Uterus (tissue), 4 donors: ENCODE data around the gene MCCC2. TPM values are rescaled to one million over a fixed set of nuclear protein-coding genes. Genes with fewer than 3 reads are reported as not detected.
"Not testable (repeated sequence)": the region's sequence is repeated elsewhere in the genome, so short reads cannot be mapped to it uniquely, and the experiment has no call there.

Experiments used
- DNase-seq, 2 donors: peaks; one replicate each; pipeline ENCODE4 v3.0.0-alpha.2; 2019 to 2020
- H3K27ac ChIP-seq, 2 donors: fragments of 200-600 bp; sonication (generic); 1 replicate in 1 of 2; 2 replicates in 1 of 2; pipeline ENCODE4 v1.5.1; 2016 to 2018
- H3K27me3 ChIP-seq, 2 donors: fragments of 200-600 bp; sonication (generic); one replicate each; pipeline ENCODE4 v1.5.1; 2018 to 2019; ENCODE audit warnings: control low read depth in 1 of 2
- H3K36me3 ChIP-seq, 2 donors: fragments of 200-600 bp; sonication (generic); one replicate each; pipeline ENCODE4 v1.5.1; 2019; ENCODE audit warnings: control low read depth in 1 of 2
- H3K4me1 ChIP-seq, 2 donors: fragments of 200-600 bp; sonication (generic); one replicate each; pipeline ENCODE4 v1.5.1; 2018 to 2019; ENCODE audit warnings: control low read depth in 1 of 2
- H3K4me3 ChIP-seq, 2 donors: fragments of 200-600 bp; sonication (generic); 1 replicate in 1 of 2; 2 replicates in 1 of 2; pipeline ENCODE4 v1.5.1; 2018 to 2019; ENCODE audit warnings: mild to moderate bottlenecking in 1 of 2
- H3K9me3 ChIP-seq, 2 donors: fragments of 200-600 bp; sonication (generic); one replicate each; pipeline ENCODE4 v1.5.1; 2019; ENCODE audit warnings: control low read depth in 1 of 2
- CTCF ChIP-seq, 4 experiments: fragments of 200-600 bp in 2 of 4; fragments of 450-650 bp in 2 of 4; sonication (generic) in 2 of 4; IDR thresholded peaks; one replicate each; pipeline ENCODE4 v1.5.1; 2016 to 2019; ENCODE audit warnings: antibody characterized with exemption in 4 of 4, mild to moderate bottlenecking in 2 of 4, moderate library complexity in 1 of 4
- POLR2A ChIP-seq, 2 donors: fragments of 450-650 bp; IDR thresholded peaks; one replicate each; pipeline ENCODE4 v1.6.1; 2016; ENCODE audit warnings: antibody characterized with exemption in 2 of 2, mild to moderate bottlenecking in 1 of 2, moderate library complexity in 1 of 2
- intact Hi-C: fragments of 100-400 bp; cut with DNase I; formaldehyde crosslinking; loops from one replicate; pipeline ENCODE4 v1.15.1; 2023; ENCODE audit warnings: low total_unique reads
- total RNA-seq, 4 donors: library from RNA; depleted of rRNA in 3 of 4; stranded (reverse); fragments of >200 nt in 3 of 4; gene quantifications; one replicate each; pipeline versions ENCODE4 v1.1.0 to v1.2.4, GENCODE V29; 2014 to 2023
- donor health status: DM: yes; HTN: yes; CAD: no.

MCCC2 gene
- total RNA-seq, 4 donors from 2014 or later = 19.4 to 40.6 (median 30.4) TPM

GRCh38 chr5:71663191-71663969, 76.2 kb downstream of the MCCC2 start:
- TF ChIP-seq POLR2A (IDR thresholded peaks at IDR 0.05) (no peak), CTCF (IDR thresholded peaks at IDR 0.05) (no peak)
- H3K4me3 ChIP-seq = no peak overlapping the region
- no peak overlapping the region for H3K27ac ChIP-seq
- DNase-seq = no peak
- no peaks in the 10 kb centered on the region for H3K27me3 ChIP-seq
- no peaks in the 10 kb centered on the region for H3K9me3 ChIP-seq
- no peaks in the 10 kb centered on the region for H3K36me3 ChIP-seq
- intact Hi-C loops = no loop called here
- H3K4me1 ChIP-seq = no peaks in the 10 kb centered on the region

DNA sequence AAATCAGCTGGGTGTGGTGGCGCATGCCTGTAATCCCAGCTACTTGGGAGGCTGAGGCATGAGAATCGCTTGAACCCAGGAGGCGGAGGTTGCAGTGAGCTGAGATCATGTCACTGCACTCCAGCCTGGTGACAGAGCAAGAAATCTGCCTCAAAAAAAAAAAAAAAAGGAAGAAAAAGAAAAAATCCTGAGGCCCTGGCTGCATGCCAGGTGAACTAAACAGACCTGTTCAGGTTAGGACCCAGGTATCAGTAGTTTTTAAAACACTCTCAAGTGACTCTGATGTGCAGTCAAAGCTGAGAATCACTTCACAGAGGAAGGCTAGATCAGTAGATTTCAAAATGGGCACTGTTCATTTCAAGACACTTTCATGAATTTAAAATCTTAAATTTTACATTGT, 77.5 kb downstream of the MCCC2 start:
- DNase-seq, H3K4me3 ChIP-seq, H3K4me1 ChIP-seq, intact Hi-C loops, H3K9me3 ChIP-seq, H3K36me3 ChIP-seq, H3K27me3 ChIP-seq, H3K27ac ChIP-seq: not testable (repeated sequence)

DNA sequence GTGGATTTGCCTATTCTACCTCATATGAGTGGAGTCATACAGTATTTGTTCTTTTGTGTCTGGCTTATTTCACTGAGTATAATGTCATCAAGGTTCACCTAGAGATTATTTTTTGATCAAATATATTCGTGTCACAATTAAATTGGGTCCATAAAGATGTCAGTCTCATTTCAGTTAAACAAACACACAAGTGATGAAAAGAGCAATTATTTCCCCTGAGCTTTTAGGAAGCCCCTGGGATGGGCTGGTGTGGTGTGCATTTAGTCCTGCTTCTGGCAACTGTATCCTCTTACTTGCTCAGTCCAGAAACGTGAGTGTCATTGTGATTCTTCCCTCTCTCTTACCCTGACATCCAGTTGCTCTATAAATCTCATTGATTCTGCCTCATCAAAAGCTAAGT, 79.2 kb downstream of the MCCC2 start:
- no peak for DNase-seq
- no peak overlapping the region for H3K4me3 ChIP-seq

DNA sequence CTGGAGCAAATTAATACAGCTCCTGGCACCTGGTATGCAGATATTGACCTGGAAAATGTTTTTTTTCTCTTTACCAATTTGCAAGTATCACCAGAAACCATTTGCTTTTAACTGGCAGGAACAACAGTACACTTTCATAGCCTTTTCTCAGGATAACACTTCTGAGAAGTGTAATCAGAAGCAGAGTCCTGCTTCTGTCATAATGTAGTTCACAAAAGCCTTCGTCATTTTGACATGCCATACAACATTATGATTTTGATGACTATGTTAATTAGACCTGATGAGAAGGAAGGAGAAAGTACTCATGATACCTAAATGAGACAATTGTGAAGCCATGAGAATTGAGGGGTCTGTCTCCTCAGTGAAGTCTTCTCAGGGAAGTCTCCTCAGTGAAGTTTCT, 90.8 kb downstream of the MCCC2 start:
- Histone ChIP-seq H3K27ac (no peak overlapping the region), H3K36me3 (no peaks in the 10 kb centered on the region), H3K27me3 (no peaks in the 10 kb centered on the region), H3K9me3 (no peaks in the 10 kb centered on the region), H3K4me3 (no peak overlapping the region), H3K4me1 (no peaks in the 10 kb centered on the region)
- DNase-seq = no peak
- TF ChIP-seq CTCF (IDR thresholded peaks at IDR 0.05) (no peak), POLR2A (IDR thresholded peaks at IDR 0.05) (no peak)
- intact Hi-C loops = no loop called here

More for the DNA sequence above, 79.2 kb downstream of the MCCC2 start:
- intact Hi-C loops = no loop called here
- Histone ChIP-seq H3K36me3 (no peaks in the 10 kb centered on the region), H3K27ac (no peak overlapping the region), H3K4me1 (no peaks in the 10 kb centered on the region), H3K27me3 (no peaks in the 10 kb centered on the region), H3K9me3 (no peaks in the 10 kb centered on the region)
- no peak for TF ChIP-seq POLR2A (IDR thresholded peaks at IDR 0.05)
- TF ChIP-seq CTCF (IDR thresholded peaks at IDR 0.05) = no peak

DNA sequence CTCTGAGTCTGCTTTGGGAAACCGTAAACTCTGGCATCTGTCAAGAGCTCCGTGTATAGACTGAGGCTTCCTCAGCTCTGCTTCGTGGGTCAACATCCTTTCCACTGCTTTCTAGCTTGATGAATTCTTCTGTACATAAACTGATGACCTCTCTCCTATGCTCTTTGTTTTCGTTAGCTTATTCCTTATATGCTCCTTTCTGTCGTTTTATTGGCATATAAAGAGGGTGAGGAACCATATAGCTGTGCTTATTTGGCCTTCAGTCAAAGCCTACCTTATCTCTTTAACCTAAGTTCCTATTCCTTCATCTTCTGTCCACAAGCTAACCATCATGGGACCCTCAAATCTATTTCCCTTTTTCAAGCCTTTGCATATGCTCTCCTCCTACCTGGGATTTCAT, 92.6 kb downstream of the MCCC2 start:
- intact Hi-C loops = no loop called here
- H3K9me3 ChIP-seq = no peaks in the 10 kb centered on the region
- no peaks in the 10 kb centered on the region for H3K4me1 ChIP-seq
- H3K4me3 ChIP-seq = no peak overlapping the region
- TF ChIP-seq POLR2A (IDR thresholded peaks at IDR 0.05) (no peak), CTCF (IDR thresholded peaks at IDR 0.05) (no peak)
- H3K27ac ChIP-seq = no peak overlapping the region
- no peak for DNase-seq
- no peaks in the 10 kb centered on the region for H3K27me3 ChIP-seq
- no peaks in the 10 kb centered on the region for H3K36me3 ChIP-seq
